ENCODE data around the gene ZSWIM1. TPM values are rescaled to one million over a fixed set of nuclear protein-coding genes. Genes with fewer than 3 reads are reported as not detected.
A peak's percentile ranks its signal among the peaks of the same experiment; 100 is the strongest.

ZSWIM1 gene
- total RNA-seq, 5 donors from 2014 or later (not counting 1 experiment from before 2014, with no cell fraction given), result 8.3 to 17.2 (median 14.6) TPM

- 93% methylated on average over 4 of the region's 4 CpGs for WGBS (ENCODE audit: insufficient coverage)
- POLR2A ChIA-PET, result no interaction called here
- ATAC-seq (replicated peaks in 1 of 4) (no peak), DNase-seq (no peak)
- no peaks in the 10 kb centered on the region for H3K27me3 ChIP-seq (replicated peaks in 1 of 2; ENCODE audit: control insufficient read depth in 2 of 2, extremely low read depth in 1 of 2, insufficient read depth in 2 of 2, low read length in 1 of 2)
- H3K27me3 Mint-ChIP-seq, result no peaks in the 10 kb centered on the region
- peak overlapping the region; percentile 58 to 69 for H3K27ac Mint-ChIP-seq
- H3K9me3 Mint-ChIP-seq, result no peaks in the 10 kb centered on the region
- H3K27ac ChIP-seq (ENCODE audit: low read length), result no peak overlapping the region
- no peak overlapping the region for H3K4me3 ChIP-seq (ENCODE audit: control insufficient read depth in 1 of 2, extremely low read depth in 1 of 2, low read length in 1 of 2)
- H3K4me3 Mint-ChIP-seq, result peak overlapping the region; percentile 60 to 81 (median 61)
- H3K4me1 Mint-ChIP-seq, result peaks cover 44 to 48% (median 46%) of the 10 kb centered on the region in 3 donors
- peaks cover 16% of the 10 kb centered on the region for H3K36me3 Mint-ChIP-seq
- CTCF ChIA-PET, result interaction anchor here (0.6 to 2.4 kb wide), 3 partner anchors 14 to 106 kb away, joined by 3 to 11 read pairs (median 5); no protein-coding TSS in a partner anchor
- peaks cover 6 to 32% of the 10 kb centered on the region in 2 donors for H3K36me3 ChIP-seq (ENCODE audit: control insufficient read depth in 2 of 2, extremely low read depth in 1 of 2, insufficient read depth in 1 of 2, low read length in 1 of 2)
- peaks cover 5 to 32% of the 10 kb centered on the region in 2 experiments for H3K4me1 ChIP-seq (ENCODE audit: control insufficient read depth in 1 of 2, extremely low read depth in 1 of 2, insufficient read depth in 2 of 2, low read length in 2 of 2)
- no peaks in the 10 kb centered on the region for H3K9me3 ChIP-seq
These were observed 1.6 kb downstream of the ZSWIM1 start for GRCh38 chr20:45882469-45883099.

- Mint-ChIP-seq H3K4me1 (peaks cover 44 to 50% (median 48%) of the 10 kb centered on the region in 3 donors), H3K36me3 (peaks cover 16% of the 10 kb centered on the region), H3K27ac (peak overlapping the region; percentile 53 to 69), H3K4me3 (peak overlapping the region; percentile 18 to 81 (median 35)), H3K27me3 (no peaks in the 10 kb centered on the region), H3K9me3 (no peaks in the 10 kb centered on the region)
- Histone ChIP-seq H3K9me3 (no peaks in the 10 kb centered on the region), H3K27me3 (replicated peaks in 1 of 2; ENCODE audit: control insufficient read depth in 2 of 2, extremely low read depth in 1 of 2, insufficient read depth in 2 of 2, low read length in 1 of 2) (no peaks in the 10 kb centered on the region), H3K4me1 (ENCODE audit: control insufficient read depth in 1 of 2, extremely low read depth in 1 of 2, insufficient read depth in 2 of 2, low read length in 2 of 2) (peaks cover 5 to 32% of the 10 kb centered on the region in 2 experiments), H3K27ac (ENCODE audit: low read length) (no peak overlapping the region), H3K36me3 (ENCODE audit: control insufficient read depth in 2 of 2, extremely low read depth in 1 of 2, insufficient read depth in 1 of 2, low read length in 1 of 2) (peaks cover 7 to 27% of the 10 kb centered on the region in 2 donors), H3K4me3 (ENCODE audit: control insufficient read depth in 1 of 2, extremely low read depth in 1 of 2, low read length in 1 of 2) (no peak overlapping the region)
- ChIA-PET CTCF (interaction anchor here in 1 of 2 donors (0.6 kb wide), 1 partner anchor 106 kb away, joined by 5 read pairs; no protein-coding TSS in a partner anchor), POLR2A (interaction anchor here in 1 of 2 donors (1.2 kb wide), 1 partner anchor 52 kb away, joined by 3 read pairs; the partner anchor contains the start of gene PCIF1)
- ATAC-seq (replicated peaks in 1 of 4), result no peak
- no peak for DNase-seq
- WGBS (ENCODE audit: insufficient coverage), result 82% methylated on average over 9 of the region's 9 CpGs
These were observed 2.1 kb downstream of the ZSWIM1 start for GRCh38 chr20:45883100-45883469.

- ChIA-PET POLR2A (no interaction called here), CTCF (no interaction called here)
- H3K4me1 Mint-ChIP-seq, result peaks cover 43 to 56% (median 55%) of the 10 kb centered on the region in 3 donors
- no peaks in the 10 kb centered on the region for H3K27me3 Mint-ChIP-seq
- WGBS (ENCODE audit: insufficient coverage), result 93% methylated on average over 14 of the region's 19 CpGs
- Histone ChIP-seq H3K27me3 (replicated peaks in 1 of 2; ENCODE audit: control insufficient read depth in 2 of 2, extremely low read depth in 1 of 2, insufficient read depth in 2 of 2, low read length in 1 of 2) (no peaks in the 10 kb centered on the region), H3K4me1 (ENCODE audit: control insufficient read depth in 1 of 2, extremely low read depth in 1 of 2, insufficient read depth in 2 of 2, low read length in 2 of 2) (peaks cover 4 to 33% of the 10 kb centered on the region in 2 experiments), H3K27ac (ENCODE audit: low read length) (no peak overlapping the region), H3K4me3 (ENCODE audit: control insufficient read depth in 1 of 2, extremely low read depth in 1 of 2, low read length in 1 of 2) (no peak overlapping the region), H3K9me3 (no peaks in the 10 kb centered on the region), H3K36me3 (ENCODE audit: control insufficient read depth in 2 of 2, extremely low read depth in 1 of 2, insufficient read depth in 1 of 2, low read length in 1 of 2) (peaks cover 10 to 23% of the 10 kb centered on the region in 2 donors)
- no peak for DNase-seq
- H3K27ac Mint-ChIP-seq, result peak overlapping the region in 1 of 2 donors; percentile 36
- ATAC-seq (replicated peaks in 1 of 4), result no peak
- H3K9me3 Mint-ChIP-seq, result no peaks in the 10 kb centered on the region
- H3K36me3 Mint-ChIP-seq, result peaks cover 16% of the 10 kb centered on the region
- no peak overlapping the region for H3K4me3 Mint-ChIP-seq
These were observed 5.7 kb downstream of the ZSWIM1 start for GRCh38 chr20:45886590-45887345.

GRCh38 chr20:45887346-45887715, 6.3 kb downstream of the ZSWIM1 start, which contains the start of gene SPATA25:
Gene SPATA25 (minus strand): TSS chr20:45887622. CDS start chr20:45887590, 32 bp downstream.
- DNase-seq (no peak), ATAC-seq (replicated peaks in 1 of 4) (no peak)
- ChIA-PET CTCF (no interaction called here), POLR2A (no interaction called here)
- WGBS (ENCODE audit: insufficient coverage), result no CpG with 5 or more reads among the region's 8 CpGs
- H3K9me3 Mint-ChIP-seq, result no peaks in the 10 kb centered on the region
- no peaks in the 10 kb centered on the region for H3K27me3 Mint-ChIP-seq
- H3K27ac Mint-ChIP-seq, result peak within 1 kb of the TSS; percentile 36 to 52
- H3K4me3 Mint-ChIP-seq, result no peak within 1 kb of the TSS
- peaks cover 43 to 57% (median 56%) of the 10 kb centered on the region in 3 donors for H3K4me1 Mint-ChIP-seq
- peaks cover 4 to 36% of the 10 kb centered on the region in 2 experiments for H3K4me1 ChIP-seq (ENCODE audit: control insufficient read depth in 1 of 2, extremely low read depth in 1 of 2, insufficient read depth in 2 of 2, low read length in 2 of 2)
- no peaks in the 10 kb centered on the region for H3K27me3 ChIP-seq (replicated peaks in 1 of 2; ENCODE audit: control insufficient read depth in 2 of 2, extremely low read depth in 1 of 2, insufficient read depth in 2 of 2, low read length in 1 of 2)
- H3K4me3 ChIP-seq (ENCODE audit: control insufficient read depth in 1 of 2, extremely low read depth in 1 of 2, low read length in 1 of 2), result no peak within 1 kb of the TSS
- peaks cover 10 to 22% of the 10 kb centered on the region in 2 donors for H3K36me3 ChIP-seq (ENCODE audit: control insufficient read depth in 2 of 2, extremely low read depth in 1 of 2, insufficient read depth in 1 of 2, low read length in 1 of 2)
- H3K27ac ChIP-seq (ENCODE audit: low read length), result no peak within 1 kb of the TSS
- peaks cover 16% of the 10 kb centered on the region for H3K36me3 Mint-ChIP-seq
- H3K9me3 ChIP-seq, result no peaks in the 10 kb centered on the region

- H3K4me1 ChIP-seq (ENCODE audit: control insufficient read depth in 1 of 2, extremely low read depth in 1 of 2, insufficient read depth in 2 of 2, low read length in 2 of 2), result peaks cover 4 to 47% of the 10 kb centered on the region in 2 experiments
- H3K27ac ChIP-seq (ENCODE audit: low read length), result no peak overlapping the region
- no peaks in the 10 kb centered on the region for H3K9me3 ChIP-seq
- H3K4me1 Mint-ChIP-seq, result peaks cover 35 to 57% (median 56%) of the 10 kb centered on the region in 3 donors
- H3K36me3 ChIP-seq (ENCODE audit: control insufficient read depth in 2 of 2, extremely low read depth in 1 of 2, insufficient read depth in 1 of 2, low read length in 1 of 2), result peaks cover 6 to 10% of the 10 kb centered on the region in 2 donors
- H3K27me3 ChIP-seq (replicated peaks in 1 of 2; ENCODE audit: control insufficient read depth in 2 of 2, extremely low read depth in 1 of 2, insufficient read depth in 2 of 2, low read length in 1 of 2), result no peaks in the 10 kb centered on the region
- WGBS (ENCODE audit: insufficient coverage), result 93% methylated on average over 3 of the region's 3 CpGs
- H3K27ac Mint-ChIP-seq, result no peak overlapping the region
- ATAC-seq (replicated peaks in 1 of 4) (no peak), DNase-seq (no peak)
- POLR2A ChIA-PET, result interaction anchor here in 1 of 2 donors (0.6 kb wide), 1 partner anchor 57 kb away, joined by 3 read pairs; no protein-coding TSS in a partner anchor
- no peaks in the 10 kb centered on the region for H3K9me3 Mint-ChIP-seq
- H3K27me3 Mint-ChIP-seq, result no peaks in the 10 kb centered on the region
- peaks cover 7% of the 10 kb centered on the region for H3K36me3 Mint-ChIP-seq
- no peak overlapping the region for H3K4me3 ChIP-seq (ENCODE audit: control insufficient read depth in 1 of 2, extremely low read depth in 1 of 2, low read length in 1 of 2)
- CTCF ChIA-PET, result interaction anchor here (0.5 kb wide), 2 partner anchors 44 to 82 kb away, joined by 5 read pairs; no protein-coding TSS in a partner anchor
- no peak overlapping the region for H3K4me3 Mint-ChIP-seq
These were observed 7.7 kb downstream of the ZSWIM1 start for GRCh38 chr20:45888681-45889080.

All from T-cell (primary cell).